Measurements from ENCODE around the gene CHD9.
A peak's percentile ranks its signal among the peaks of the same experiment; 100 is the strongest.

CHD9 gene

DNA sequence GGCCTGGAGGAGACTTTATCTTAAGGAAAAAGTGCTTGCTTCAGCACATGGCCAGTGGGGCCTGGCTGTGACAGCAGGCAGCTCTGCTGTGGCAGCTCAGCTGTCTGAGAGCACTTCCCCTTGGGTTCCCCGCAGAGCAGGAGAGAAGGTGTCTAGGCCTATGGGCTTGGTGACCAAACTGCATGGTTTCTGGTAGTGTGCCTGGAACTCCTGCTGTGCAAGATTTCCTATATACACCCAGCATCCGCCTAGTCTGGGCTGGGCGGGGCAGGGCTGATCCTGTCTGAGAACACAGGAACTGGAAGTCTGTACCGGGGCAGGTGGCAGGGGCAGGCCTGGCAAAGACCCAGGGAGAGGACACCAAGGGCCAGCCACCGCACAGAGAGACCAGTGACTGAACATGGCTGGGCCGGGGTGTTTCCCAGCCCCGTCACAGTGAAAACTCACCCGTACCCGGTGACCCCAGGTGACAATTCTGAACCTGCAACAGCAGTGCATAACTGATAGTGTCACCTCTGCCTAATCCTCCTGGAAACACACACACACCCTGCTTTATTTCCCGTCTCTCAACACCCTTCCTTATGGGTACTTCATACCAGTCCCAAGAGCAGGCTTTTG, 39.3 kb downstream of the CHD9 start:
- DNase-seq (ENCODE audit: low read depth): no peak

DNA sequence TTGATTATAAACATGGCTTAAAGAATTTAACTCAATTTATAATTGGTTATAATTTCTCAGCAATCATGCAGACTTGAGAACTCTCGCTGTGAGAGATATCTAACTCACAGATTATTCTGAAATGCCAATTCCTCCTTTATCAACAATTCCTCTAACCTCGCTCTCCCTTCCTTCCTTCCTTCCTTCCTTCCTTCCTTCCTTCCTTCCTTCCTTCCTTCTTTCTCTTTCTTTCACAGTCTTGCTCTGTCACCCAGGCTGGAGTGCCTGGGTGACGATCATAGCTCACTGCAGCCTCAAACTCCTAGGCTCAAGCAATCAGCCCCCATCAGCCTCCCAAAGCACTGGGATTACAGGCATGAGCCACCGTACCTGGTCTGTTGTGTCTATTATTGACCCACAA, 42.4 kb downstream of the CHD9 start:
- no peak for DNase-seq (ENCODE audit: low read depth)

DNA sequence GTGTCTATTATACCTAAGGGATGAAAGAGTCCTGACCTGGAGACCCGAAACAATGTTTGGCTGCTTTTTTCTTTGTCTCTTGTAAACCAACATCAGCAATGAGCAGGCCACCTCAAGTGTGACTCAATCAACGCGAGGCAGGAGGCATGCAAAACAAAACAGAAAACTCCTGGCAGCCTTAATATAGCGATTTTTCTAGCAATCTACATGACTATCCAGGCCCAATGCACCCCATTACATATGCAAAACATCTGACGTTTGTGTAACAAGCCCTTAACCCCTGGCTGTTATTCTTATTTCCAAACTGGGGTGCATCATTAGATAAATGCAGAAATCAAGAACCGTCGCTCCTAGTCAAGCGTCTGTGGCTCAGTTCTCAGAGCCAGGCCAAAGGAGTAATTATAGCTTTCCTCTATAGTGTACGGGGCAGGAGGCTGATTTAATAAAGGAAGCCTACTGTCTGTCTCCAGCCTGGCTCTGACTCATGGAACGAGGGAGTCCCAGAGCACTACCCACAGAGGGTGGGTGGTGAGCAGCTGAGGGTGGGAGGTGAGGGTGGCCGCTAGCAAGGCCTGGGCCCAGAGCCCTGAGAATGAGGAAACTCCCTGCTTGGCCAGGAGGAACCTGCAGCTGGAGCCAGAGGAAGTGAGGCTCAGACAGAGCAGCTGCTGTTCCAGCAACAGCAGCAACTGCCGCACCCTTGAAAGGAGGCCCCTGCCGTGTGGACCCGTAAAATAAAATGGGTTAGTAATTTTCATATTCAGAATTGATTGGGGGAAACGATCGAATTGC, 43.9 kb downstream of the CHD9 start:
- peak; percentile 16 for DNase-seq (ENCODE audit: low read depth)

DNA sequence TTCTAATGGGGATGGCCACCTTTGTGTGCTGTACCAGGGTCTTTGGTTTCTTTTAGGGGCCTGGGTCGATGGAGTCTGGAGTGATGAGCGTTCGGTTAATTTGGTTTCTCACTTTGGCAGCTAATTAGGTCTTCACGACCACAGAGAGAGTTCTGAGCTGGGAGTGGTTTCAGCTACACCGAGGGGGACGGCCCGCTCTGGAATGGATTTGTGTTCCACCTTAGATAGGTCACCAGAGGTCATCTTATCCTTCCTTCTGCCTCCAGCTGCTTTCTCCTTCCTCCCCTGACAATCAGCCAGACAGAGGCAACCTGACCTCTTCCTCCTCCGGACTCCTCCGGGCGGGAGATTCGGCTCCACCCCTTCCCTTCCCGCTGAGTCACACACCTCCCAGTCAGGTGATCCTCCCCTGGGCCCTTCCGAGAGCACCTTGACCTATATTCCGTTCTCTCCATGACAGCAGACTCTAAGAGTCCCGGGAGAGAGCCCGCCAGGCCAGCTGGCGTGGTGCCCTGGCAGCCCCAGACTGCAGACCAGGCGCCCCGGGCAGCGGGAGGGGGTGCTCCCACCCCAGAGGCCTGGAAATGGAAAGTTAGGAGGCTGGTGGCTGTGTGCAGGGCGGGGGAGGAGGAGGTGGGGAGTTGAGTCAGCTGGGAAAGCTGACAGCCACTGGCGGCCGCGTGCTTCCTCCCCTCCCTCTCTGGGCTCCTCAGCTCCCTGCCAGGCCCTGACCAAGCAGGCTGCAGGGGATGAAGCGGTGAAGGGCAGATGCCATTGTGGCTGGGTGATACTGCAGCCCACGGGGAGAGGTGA, 44.7 kb downstream of the CHD9 start:
- peak; percentile 39 for DNase-seq (ENCODE audit: low read depth)

DNA sequence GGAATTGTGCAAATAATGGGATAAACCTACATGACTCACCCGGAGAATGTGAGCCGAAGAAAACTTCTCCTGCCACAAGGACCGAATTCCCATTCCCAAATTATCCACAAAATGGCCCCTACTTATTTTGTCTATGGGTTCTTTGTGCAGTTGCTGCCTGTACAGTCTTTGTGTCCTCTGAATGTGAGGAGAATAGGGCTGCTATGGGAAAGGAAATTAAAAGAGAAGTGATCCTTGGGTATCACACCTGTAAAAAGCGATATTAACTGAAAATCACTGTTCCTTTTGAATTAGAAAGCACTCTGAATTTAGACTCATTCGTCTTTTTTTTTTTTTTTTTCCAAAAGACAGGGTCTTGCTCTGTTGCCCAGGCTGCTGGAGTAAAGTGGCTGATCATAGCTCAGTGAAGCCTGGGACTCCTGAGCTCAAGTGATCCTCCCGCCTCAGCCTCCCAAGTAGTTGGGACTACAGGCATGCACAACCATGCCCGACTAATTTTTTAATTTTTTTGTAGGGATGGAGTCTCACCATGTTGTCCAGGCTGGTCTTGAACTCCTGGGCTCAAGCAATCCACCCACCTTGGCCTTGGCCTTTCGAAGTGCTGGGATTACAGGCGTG, 45.4 kb downstream of the CHD9 start:
- no peak for DNase-seq (ENCODE audit: low read depth)

DNA sequence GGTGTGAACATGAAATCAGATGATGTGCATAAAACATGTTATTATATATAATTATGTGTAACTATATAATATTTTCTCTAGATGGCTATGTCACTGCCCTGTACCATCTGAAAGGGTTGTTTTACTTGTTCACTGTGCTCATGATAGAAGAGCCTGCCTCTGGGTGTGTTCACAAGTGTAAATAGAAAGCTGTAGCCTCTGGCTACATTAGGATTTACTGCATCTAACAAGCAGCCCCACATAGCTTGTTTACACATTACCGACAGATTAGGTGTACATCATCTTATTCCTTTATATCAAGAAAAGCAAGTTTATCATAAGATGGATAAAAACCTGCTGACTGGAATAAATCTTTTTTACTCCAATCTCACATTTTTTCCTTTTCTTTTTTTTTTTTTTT, 46.1 kb downstream of the CHD9 start:
- no peak for DNase-seq (ENCODE audit: low read depth)

GRCh38 chr16:53103811-53104210, 49.0 kb downstream of the CHD9 start:
- DNase-seq (ENCODE audit: low read depth): no peak

- DNase-seq (ENCODE audit: low read depth): no peak
Observed at GRCh38 chr16:53105565-53105964, 50.8 kb downstream of the CHD9 start.

GRCh38 chr16:53111078-53111791, 56.4 kb downstream of the CHD9 start:
- DNase-seq (ENCODE audit: low read depth): no peak

GRCh38 chr16:53112015-53112414, 57.2 kb downstream of the CHD9 start:
- no peak for DNase-seq (ENCODE audit: low read depth)

GRCh38 chr16:53115047-53115446, 60.3 kb downstream of the CHD9 start:
- no peak for DNase-seq (ENCODE audit: low read depth)

DNA sequence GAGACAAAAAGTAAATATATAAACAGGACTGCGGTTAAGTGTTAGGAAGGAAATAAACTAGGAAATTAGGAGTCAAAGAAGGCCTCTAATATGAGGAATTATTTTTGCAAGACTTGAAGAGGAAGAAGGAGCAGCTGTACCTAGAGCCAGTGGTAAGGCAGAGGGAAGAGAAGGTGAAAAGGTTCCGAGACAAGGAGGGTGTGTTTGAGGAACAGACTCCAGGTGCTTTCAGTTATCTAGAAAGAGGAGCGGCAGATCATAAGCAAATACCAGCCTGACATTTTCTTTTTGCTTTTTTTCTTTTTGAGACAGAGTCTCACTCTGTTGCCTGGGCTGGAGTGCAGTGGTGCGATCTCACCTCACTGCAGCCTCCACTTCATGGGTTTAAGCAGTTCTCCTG, 61.0 kb downstream of the CHD9 start:
- DNase-seq (ENCODE audit: low read depth): no peak

DNA sequence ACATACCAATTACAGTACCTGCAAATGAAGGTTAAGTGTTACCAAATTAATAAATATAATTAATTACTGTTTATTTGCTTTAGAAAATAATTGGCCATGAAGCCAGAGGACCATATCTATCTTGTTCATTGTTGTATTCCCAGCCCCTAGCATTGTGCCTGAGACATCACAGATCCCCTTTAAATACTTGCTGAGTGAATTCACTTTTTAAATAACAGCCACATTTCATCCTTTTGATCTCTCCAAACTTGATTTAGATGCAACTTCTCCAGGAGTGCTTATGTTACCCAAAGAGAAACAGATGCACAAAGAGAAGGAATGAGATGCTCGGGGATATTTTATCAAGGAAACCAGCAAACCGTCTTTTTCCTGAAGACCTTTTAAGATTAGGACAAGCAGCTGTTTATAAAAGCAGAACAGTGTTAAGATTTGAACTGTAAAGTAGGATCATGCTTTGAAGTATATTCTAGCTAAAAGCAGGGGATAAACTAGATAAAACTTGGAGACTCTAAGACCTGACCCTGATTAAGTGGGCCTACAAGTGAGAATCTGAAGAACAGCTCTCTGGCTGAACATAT, 66.3 kb downstream of the CHD9 start:
- DNase-seq (ENCODE audit: low read depth): no peak

- no peak for DNase-seq (ENCODE audit: low read depth)
Observed at GRCh38 chr16:53121661-53122060, 66.9 kb downstream of the CHD9 start.

DNA sequence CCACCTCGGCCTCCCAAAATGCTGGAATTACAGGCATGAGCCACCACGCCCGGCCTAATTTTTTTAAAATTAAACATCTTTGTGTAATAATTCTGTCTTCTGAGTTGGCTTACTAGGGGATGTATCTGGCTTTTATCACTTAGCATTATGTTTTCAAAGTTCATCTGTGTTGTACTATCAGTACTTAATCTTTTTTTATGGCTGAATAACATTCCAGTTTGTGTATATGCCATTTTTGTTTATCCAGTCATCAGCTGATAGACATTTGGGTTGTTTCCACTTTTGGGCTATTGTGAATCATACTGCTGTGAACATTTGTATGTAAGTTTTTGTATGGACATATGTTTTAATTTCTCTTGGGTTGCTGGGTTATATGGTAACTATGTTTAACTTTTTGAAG, 69.0 kb downstream of the CHD9 start:
- DNase-seq (ENCODE audit: low read depth): no peak

DNA sequence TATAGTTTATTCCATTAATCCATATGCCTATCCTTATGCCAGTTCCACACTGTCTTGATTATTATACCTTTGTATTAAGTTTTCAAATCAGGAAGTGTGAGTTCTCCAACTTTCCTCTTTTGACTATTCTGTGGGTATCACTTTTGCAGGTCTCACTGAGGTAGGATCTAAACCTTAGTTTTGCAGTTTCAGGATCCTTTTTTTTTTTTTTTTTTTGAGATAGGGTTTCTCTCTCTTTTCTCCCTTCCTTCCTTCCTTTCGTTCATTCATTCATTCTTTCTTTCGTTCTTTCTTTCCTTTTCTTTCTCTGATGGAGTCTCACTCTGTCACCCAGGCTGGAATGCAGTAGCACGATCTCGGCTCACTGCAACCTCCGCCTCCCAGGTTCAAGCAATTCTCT, 71.6 kb downstream of the CHD9 start:
- DNase-seq (ENCODE audit: low read depth): no peak

DNA sequence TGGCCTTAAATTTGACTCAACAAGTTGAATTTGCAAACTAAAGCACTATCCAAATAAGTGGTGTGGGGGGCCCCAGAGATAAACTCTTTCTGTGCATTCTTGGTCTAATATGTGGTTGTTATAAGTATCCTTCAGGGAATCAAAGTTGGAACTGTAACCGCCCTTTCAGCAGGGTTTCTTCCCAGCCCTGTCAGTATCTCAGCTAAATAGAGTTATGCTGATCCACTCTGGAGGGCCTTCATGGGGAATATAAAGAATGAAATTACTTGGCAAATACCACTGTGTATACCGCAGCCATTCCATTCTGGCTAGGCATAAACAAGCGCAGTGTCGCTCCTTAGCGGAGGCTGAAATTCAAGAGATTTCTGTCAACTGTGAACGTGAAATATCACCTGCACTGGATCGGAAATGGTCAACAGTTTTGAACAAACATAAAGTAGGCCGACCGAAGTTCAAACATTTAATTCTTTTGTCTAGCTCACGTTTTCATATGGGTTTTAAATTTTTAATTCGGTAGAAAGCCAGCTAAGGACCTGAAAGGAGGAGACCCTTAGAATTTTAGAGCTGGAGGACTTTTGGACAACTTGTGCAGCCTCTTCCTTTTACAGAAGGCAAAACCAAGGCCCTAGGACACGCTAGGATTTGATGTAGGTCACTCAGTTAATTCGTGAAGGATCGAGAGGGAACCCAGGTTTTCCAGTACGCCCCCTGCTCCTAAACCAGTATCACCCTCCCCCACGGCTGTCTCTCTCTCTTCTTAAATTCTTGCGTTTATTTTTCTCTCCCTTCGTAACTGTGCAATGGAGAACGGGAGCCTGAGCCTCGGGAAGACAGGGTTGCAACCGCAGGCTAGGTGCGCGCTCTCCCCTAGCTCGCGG, 74.7 kb downstream of the CHD9 start:
- no peak for DNase-seq (ENCODE audit: low read depth)

- DNase-seq (ENCODE audit: low read depth): peak; percentile 93
Observed at GRCh38 chr16:53130159-53131049, 75.6 kb downstream of the CHD9 start.

DNA sequence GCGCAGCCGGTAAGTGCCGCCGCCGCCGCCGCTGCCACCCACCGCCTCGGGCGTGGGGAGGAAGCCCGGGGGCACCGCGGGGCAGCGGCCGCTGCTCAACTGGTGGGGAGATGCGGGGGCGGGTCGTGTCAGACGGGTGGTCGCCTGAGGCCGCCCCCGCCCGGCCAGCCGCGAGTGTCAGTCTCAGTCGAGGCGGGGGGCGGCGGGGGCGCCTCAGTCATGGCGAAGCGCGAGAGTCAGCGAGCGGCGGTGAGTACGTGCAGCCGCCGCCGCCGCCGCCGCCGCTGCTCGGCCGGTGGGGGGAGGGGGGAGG, 76.2 kb downstream of the CHD9 start:
- no peak for DNase-seq (ENCODE audit: low read depth)
